Uterus (tissue), 2 donors: ENCODE data around the gene SNX14.
"Not testable (repeated sequence)": the region's sequence is repeated elsewhere in the genome, so short reads cannot be mapped to it uniquely, and the experiment has no call there.

ENCODE experiments used
- CTCF ChIP-seq, 4 experiments: fragments of 200-600 bp in 2 of 4; fragments of 450-650 bp in 2 of 4; sonication (generic) in 2 of 4; IDR thresholded peaks; one replicate each; pipeline ENCODE4 v1.5.1; 2016 to 2019; ENCODE audit warnings: antibody characterized with exemption in 4 of 4, mild to moderate bottlenecking in 2 of 4, moderate library complexity in 1 of 4
- POLR2A ChIP-seq, 2 donors: fragments of 450-650 bp; IDR thresholded peaks; one replicate each; pipeline ENCODE4 v1.6.1; 2016; ENCODE audit warnings: antibody characterized with exemption in 2 of 2, mild to moderate bottlenecking in 1 of 2, moderate library complexity in 1 of 2

- not testable (repeated sequence) for TF ChIP-seq CTCF, POLR2A (IDR thresholded peaks at IDR 0.05)
These were observed 37.5 kb upstream of the SNX14 start for GRCh38 chr6:85631117-85631516.
